ENCODE results near the gene SRSF4. TPM values are rescaled to one million over a fixed set of nuclear protein-coding genes. Genes with fewer than 3 reads are reported as not detected.

SRSF4 gene
- 10 to 100 TPM; 67.1 to 94.7 (median 85.2) TPM for total RNA-seq

DNA sequence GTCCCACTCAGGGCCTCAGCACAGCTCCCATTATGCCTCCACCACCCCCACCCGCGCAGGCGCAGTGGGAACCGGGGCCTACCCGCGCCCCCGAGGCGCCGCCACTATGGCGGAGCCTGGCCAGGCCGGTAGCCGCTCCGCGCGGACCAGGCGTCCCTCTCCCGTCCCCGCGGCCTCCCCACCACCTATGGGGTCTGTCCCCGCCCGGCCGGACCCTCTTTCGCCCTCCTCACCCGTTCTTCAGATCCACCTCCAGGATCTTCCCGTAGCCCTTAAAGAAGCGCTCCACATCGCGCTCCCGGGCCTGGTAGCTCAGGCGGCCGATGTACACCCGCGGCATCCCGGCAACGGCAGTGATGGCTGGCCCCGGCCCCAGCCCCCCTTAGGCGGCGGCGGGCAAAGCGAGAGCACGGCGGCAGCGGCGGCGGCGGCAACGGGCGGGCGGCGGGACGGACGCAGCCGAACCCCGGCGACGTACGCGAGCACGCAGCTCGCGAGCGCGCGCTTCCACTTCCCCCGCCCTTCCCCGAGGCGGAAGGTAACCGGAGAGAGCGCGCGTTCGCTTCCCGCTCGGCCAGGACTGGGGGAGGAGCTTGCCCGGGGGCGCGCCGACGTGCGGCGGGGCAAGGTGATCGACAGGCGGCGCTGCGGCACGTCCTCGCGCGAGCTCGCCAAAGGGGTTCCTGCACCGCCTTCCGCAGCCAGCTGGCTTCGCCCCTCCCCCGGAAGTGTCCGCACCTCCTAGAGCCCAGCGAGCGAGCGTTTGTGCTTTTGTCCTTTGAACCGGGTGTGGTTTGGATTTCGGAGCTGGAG, at the start of gene SRSF4:
Gene SRSF4 (minus strand): TSS at position 488 of the 813 bp plus-strand sequence. CDS start 148 bp downstream, at position 340.
- Histone ChIP-seq H3K9me3 (no peaks in the 10 kb centered on the region), H3K4me3 (replicated peaks in 1 of 3) (peak within 1 kb of the TSS; percentile 43 to 100 (median 96)), H3K4me1 (peaks cover 27 to 38% of the 10 kb centered on the region in 2 donors), H3K27me3 (no peaks in the 10 kb centered on the region), H3K36me3 (peaks cover 0 to 5% of the 10 kb centered on the region in 2 donors), H3K27ac (peak within 1 kb of the TSS; percentile 99 to 100 (median 99))
- peak; percentile 68 to 95 for TF ChIP-seq POLR2A (IDR thresholded peaks at IDR 0.05)
- peak; percentile 17 to 86 (median 60) for TF ChIP-seq CTCF (IDR thresholded peaks at IDR 0.05)
- intact Hi-C loops (cut with DNase I), result loop anchor here (5.0 kb wide), 1 partner anchor 54 kb away; no protein-coding TSS in a partner anchor
- WGBS, 2 donors, result 0 to 1% methylated on average over 16 to 64 of the region's 100 CpGs
- DNase-seq, result peak; percentile 99

DNA sequence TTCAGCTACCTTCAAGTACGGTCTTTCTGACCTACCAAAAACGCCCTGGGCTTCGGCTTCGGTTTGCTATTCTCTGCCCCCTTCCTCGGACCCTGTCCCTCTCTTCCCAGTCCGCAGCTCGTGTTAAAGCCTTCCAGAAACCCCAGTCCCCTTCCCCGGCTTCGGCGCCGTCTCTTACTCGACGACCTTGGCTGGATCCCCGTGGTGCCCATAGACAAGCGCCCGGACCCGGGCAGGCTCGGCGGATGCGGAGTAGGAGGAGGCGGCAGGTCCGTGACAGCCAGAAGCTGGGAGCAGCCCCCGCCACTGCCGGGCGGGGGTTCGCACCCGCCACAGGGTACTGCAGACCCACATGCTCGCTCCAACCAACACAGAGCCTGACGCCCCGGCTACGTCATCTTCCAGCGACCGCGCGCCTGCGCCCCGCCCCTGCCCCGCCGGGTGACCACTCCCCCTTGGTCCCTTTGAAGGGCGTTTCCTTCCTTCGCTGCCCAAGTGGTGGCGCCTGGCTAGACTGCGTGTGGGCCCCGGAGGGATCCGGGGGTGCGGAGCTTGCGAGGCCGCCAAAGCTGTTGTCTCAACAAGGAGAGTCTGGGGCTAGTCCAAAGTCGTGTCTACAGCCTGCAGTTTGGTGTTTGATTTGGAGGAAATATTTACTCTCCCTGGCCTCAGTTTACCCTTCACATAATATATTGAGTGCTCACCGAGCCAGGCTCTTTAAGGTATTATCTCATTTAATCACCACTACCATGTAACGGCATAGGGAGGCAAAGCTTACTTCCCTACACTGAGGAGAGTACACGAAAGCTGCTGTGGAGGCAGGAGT, 49.1 kb upstream of the SRSF4 start, which contains the start of gene MECR:
Gene MECR (minus strand): TSS at position 382 of the 826 bp plus-strand sequence. CDS start 28 bp downstream, at position 354.
- DNase-seq, result peak; percentile 88 to 90
- Histone ChIP-seq H3K27ac (peak within 1 kb of the TSS in 2 of 3 donors; percentile 55 to 57), H3K4me3 (replicated peaks in 1 of 3) (peak within 1 kb of the TSS; percentile 10 to 77 (median 28)), H3K27me3 (no peaks in the 10 kb centered on the region), H3K36me3 (no peaks in the 10 kb centered on the region), H3K9me3 (no peaks in the 10 kb centered on the region), H3K4me1 (peaks cover 4 to 8% of the 10 kb centered on the region in 2 donors)
- WGBS, 2 donors, result 8 to 9% methylated on average over 16 to 24 of the region's 52 CpGs
- intact Hi-C loops (cut with DNase I), result loop anchor here (10.0 kb wide), 2 partner anchors 874 to 1474 kb away; no protein-coding TSS in a partner anchor
- TF ChIP-seq POLR2A (IDR thresholded peaks at IDR 0.05) (peak in 1 of 2 donors; percentile 63), CTCF (IDR thresholded peaks at IDR 0.05) (peak in 2 of 6 experiments; percentile 2 to 32)

DNA sequence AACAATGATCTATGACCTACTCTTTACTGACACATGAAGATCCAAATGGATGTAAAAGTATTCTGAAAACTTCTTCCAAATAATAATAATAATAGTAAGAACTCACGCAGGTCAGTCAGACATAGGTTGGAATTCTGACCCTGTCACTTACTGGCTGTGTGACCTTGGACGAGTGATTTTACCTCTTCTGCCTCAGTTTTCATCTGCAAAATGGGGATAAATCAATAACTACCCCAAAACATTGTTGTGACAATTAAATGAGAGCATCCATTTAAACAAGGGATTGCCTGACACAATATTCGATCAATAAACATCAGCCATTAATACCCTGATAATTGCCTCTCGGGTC, 48.5 kb upstream of the SRSF4 start:
- TF ChIP-seq POLR2A (IDR thresholded peaks at IDR 0.05) (no peak), CTCF (IDR thresholded peaks at IDR 0.05) (no peak)
- peak overlapping the region in 1 of 3 donors; percentile 57 for H3K27ac ChIP-seq
- no peaks in the 10 kb centered on the region for H3K36me3 ChIP-seq
- H3K4me1 ChIP-seq, result peaks cover 4 to 8% of the 10 kb centered on the region in 2 donors
- 10 to 16% methylated on average over 4 of the region's 4 CpGs for WGBS, 2 donors
- peak overlapping the region; percentile 10 to 77 (median 28) for H3K4me3 ChIP-seq (replicated peaks in 1 of 3)
- DNase-seq, result no peak
- H3K27me3 ChIP-seq, result no peaks in the 10 kb centered on the region
- H3K9me3 ChIP-seq, result no peaks in the 10 kb centered on the region
- intact Hi-C loops (cut with DNase I), result loop anchor here (10.0 kb wide), 2 partner anchors 875 to 1475 kb away; no protein-coding TSS in a partner anchor

GRCh38 chr1:29227511-29227910, 45.8 kb upstream of the SRSF4 start:
- DNase-seq, result no peak
- TF ChIP-seq POLR2A (IDR thresholded peaks at IDR 0.05) (no peak), CTCF (IDR thresholded peaks at IDR 0.05) (no peak)
- Histone ChIP-seq H3K27me3 (no peaks in the 10 kb centered on the region), H3K4me1 (peaks cover 4 to 8% of the 10 kb centered on the region in 2 donors), H3K27ac (no peak overlapping the region), H3K36me3 (no peaks in the 10 kb centered on the region), H3K9me3 (no peaks in the 10 kb centered on the region), H3K4me3 (replicated peaks in 1 of 3) (no peak overlapping the region)
- intact Hi-C loops (cut with DNase I), result no loop called here
- WGBS, 2 donors, result 92 to 96% methylated on average over 5 of the region's 5 CpGs

Measured in thyroid gland (tissue), 4 donors.